ENCODE measurements around the gene LRRC46. TPM values are rescaled to one million over a fixed set of nuclear protein-coding genes. Genes with fewer than 3 reads are reported as not detected.
A peak's percentile ranks its signal among the peaks of the same experiment; 100 is the strongest.

The LRRC46 gene
- total and polyA plus RNA-seq, 9 of the 15 experiments (the other 6 are each of a cell fraction or from before 2014, with no cell fraction given) = 0.39 to 1.4 (median 0.53) TPM; not detected in 1

DNA sequence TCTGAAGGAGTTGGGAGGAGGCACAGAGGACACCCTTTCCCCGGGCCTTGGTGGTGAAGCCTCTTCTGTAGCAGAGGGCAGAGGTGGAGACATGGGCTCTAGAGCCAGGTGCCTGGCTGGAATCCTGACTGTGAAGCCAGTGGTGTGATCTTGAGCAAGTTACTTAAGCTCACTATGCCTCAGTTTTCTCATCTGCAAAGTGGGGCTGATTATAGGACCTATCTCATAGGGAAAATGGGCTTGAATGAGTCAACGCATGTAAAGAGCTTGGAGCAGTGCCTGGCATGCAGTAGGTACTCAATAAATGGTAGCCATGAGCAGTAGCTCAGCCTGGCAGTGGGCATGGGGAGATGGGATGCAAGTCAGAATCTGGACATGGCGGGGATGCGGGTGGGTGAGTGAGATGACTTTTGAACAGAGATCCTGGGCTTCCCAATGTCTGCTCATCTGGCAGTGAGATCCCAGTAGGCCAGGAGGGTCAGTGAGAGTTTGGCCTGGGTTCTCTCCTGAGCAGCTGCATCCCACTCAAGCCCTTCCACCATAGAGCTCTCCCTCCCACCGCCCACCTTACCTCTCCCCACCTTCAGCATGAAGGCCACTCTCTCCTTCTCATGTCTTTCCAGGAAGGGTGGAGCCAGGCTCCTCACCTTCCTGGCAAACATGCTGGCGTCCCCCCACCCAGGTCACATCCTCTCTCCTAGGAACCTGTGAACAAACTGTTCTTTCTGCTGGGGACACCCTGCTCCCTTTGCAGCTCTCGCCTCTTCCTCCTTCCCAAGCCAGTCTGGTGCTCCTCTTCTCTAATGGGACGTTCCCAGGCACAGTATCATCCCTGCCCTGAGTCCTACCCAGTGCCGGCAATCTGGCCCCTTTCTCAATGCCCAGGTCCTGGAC, 51.5 kb downstream of the LRRC46 start (continued):
- TF ChIP-seq, protein P1, sequence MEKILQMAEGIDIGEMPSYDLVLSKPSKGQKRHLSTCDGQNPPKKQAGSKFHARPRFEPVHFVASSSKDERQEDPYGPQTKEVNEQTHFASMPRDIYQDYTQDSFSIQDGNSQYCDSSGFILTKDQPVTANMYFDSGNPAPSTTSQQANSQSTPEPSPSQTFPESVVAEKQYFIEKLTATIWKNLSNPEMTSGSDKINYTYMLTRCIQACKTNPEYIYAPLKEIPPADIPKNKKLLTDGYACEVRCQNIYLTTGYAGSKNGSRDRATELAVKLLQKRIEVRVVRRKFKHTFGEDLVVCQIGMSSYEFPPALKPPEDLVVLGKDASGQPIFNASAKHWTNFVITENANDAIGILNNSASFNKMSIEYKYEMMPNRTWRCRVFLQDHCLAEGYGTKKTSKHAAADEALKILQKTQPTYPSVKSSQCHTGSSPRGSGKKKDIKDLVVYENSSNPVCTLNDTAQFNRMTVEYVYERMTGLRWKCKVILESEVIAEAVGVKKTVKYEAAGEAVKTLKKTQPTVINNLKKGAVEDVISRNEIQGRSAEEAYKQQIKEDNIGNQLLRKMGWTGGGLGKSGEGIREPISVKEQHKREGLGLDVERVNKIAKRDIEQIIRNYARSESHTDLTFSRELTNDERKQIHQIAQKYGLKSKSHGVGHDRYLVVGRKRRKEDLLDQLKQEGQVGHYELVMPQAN (IDR thresholded peaks at IDR 0.05; ENCODE audit: borderline replicate concordance) = no peak
- no peak for TF ChIP-seq NCOA2 (IDR thresholded peaks at IDR 0.05; ENCODE audit: partially characterized antibody in 2 of 2)
- TF ChIP-seq MAFK (IDR thresholded peaks at IDR 0.05; ENCODE audit: low read length) = no peak
- TF ChIP-seq, protein P2, sequence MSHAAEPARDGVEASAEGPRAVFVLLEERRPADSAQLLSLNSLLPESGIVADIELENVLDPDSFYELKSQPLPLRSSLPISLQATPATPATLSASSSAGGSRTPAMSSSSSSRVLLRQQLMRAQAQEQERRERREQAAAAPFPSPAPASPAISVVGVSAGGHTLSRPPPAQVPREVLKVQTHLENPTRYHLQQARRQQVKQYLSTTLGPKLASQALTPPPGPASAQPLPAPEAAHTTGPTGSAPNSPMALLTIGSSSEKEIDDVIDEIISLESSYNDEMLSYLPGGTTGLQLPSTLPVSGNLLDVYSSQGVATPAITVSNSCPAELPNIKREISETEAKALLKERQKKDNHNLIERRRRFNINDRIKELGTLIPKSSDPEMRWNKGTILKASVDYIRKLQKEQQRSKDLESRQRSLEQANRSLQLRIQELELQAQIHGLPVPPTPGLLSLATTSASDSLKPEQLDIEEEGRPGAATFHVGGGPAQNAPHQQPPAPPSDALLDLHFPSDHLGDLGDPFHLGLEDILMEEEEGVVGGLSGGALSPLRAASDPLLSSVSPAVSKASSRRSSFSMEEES (CRISPR knock-in tag; IDR thresholded peaks at IDR 0.05) = no peak
- TF ChIP-seq STAT5A (IDR thresholded peaks at IDR 0.05; ENCODE audit: borderline replicate concordance, low read length) = no peak
- TF ChIP-seq SMARCA5 (IDR thresholded peaks at IDR 0.05) = 0 out of 2 replicates have a peak, but pooled peaks have one; percentile 46
- no peak for TF ChIP-seq DACH1 (IDR thresholded peaks at IDR 0.05; ENCODE audit: partially characterized antibody)
- TF ChIP-seq, protein P3, sequence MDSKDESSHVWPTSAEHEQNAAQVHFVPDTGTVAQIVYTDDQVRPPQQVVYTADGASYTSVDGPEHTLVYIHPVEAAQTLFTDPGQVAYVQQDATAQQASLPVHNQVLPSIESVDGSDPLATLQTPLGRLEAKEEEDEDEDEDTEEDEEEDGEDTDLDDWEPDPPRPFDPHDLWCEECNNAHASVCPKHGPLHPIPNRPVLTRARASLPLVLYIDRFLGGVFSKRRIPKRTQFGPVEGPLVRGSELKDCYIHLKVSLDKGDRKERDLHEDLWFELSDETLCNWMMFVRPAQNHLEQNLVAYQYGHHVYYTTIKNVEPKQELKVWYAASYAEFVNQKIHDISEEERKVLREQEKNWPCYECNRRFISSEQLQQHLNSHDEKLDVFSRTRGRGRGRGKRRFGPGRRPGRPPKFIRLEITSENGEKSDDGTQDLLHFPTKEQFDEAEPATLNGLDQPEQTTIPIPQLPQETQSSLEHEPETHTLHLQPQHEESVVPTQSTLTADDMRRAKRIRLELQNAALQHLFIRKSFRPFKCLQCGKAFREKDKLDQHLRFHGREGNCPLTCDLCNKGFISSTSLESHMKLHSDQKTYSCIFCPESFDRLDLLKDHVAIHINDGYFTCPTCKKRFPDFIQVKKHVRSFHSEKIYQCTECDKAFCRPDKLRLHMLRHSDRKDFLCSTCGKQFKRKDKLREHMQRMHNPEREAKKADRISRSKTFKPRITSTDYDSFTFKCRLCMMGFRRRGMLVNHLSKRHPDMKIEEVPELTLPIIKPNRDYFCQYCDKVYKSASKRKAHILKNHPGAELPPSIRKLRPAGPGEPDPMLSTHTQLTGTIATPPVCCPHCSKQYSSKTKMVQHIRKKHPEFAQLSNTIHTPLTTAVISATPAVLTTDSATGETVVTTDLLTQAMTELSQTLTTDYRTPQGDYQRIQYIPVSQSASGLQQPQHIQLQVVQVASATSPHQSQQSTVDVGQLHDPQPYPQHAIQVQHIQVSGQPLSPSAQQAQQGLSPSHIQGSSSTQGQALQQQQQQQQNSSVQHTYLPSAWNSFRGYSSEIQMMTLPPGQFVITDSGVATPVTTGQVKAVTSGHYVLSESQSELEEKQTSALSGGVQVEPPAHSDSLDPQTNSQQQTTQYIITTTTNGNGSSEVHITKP (IDR thresholded peaks at IDR 0.05; ENCODE audit: partially characterized antibody) = no peak
- no peak for TF ChIP-seq ZNF212 (CRISPR knock-in tag; IDR thresholded peaks at IDR 0.05)
- no peak for TF ChIP-seq ILF3 (IDR thresholded peaks at IDR 0.05; ENCODE audit: borderline replicate concordance)
- no peak for TF ChIP-seq SAFB (IDR thresholded peaks at IDR 0.05; ENCODE audit: borderline replicate concordance, low read depth, low read length)
- peak; percentile 76 for TF ChIP-seq RBM25 (IDR thresholded peaks at IDR 0.05; ENCODE audit: low read depth, low read length, severe bottlenecking)
- no peak for TF ChIP-seq STAG1 (CRISPR knock-in tag; IDR thresholded peaks at IDR 0.05; ENCODE audit: borderline replicate concordance)
- no peak for TF ChIP-seq COPS2 (conservative IDR thresholded peaks at IDR 0.05)
- TF ChIP-seq, protein P4, sequence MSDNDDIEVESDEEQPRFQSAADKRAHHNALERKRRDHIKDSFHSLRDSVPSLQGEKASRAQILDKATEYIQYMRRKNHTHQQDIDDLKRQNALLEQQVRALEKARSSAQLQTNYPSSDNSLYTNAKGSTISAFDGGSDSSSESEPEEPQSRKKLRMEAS (CRISPR knock-in tag; IDR thresholded peaks at IDR 0.05) = no peak; the same call in 1 of the 2 replicates
- TF ChIP-seq, protein P5, sequence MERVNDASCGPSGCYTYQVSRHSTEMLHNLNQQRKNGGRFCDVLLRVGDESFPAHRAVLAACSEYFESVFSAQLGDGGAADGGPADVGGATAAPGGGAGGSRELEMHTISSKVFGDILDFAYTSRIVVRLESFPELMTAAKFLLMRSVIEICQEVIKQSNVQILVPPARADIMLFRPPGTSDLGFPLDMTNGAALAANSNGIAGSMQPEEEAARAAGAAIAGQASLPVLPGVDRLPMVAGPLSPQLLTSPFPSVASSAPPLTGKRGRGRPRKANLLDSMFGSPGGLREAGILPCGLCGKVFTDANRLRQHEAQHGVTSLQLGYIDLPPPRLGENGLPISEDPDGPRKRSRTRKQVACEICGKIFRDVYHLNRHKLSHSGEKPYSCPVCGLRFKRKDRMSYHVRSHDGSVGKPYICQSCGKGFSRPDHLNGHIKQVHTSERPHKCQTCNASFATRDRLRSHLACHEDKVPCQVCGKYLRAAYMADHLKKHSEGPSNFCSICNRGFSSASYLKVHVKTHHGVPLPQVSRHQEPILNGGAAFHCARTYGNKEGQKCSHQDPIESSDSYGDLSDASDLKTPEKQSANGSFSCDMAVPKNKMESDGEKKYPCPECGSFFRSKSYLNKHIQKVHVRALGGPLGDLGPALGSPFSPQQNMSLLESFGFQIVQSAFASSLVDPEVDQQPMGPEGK (CRISPR knock-in tag; IDR thresholded peaks at IDR 0.05; ENCODE audit: borderline replicate concordance) = no peak
- TF ChIP-seq SRSF3 (IDR thresholded peaks at IDR 0.05; ENCODE audit: insufficient read depth, low read length) = no peak
